Sigmoid colon (tissue), 3 donors: ENCODE data around the gene ITGA5.

Experiments
- POLR2A ChIP-seq, 2 donors: fragments of 450-650 bp; IDR thresholded peaks; one replicate each; pipeline ENCODE4 v1.6.1; 2016; ENCODE audit warnings: antibody characterized with exemption in 2 of 2, mild to moderate bottlenecking in 2 of 2, moderate library complexity in 2 of 2
- TF ChIP-seq, protein P1 (sequence below), 4 experiments: fragments of 450-650 bp in 3 of 4; fragments of 200-600 bp in 1 of 4; IDR thresholded peaks; one replicate each; pipeline ENCODE4 v1.5.1; 2016 to 2019; ENCODE audit warnings: antibody characterized with exemption in 4 of 4, mild to moderate bottlenecking in 3 of 4, moderate library complexity in 2 of 4

- TF ChIP-seq, protein P1, sequence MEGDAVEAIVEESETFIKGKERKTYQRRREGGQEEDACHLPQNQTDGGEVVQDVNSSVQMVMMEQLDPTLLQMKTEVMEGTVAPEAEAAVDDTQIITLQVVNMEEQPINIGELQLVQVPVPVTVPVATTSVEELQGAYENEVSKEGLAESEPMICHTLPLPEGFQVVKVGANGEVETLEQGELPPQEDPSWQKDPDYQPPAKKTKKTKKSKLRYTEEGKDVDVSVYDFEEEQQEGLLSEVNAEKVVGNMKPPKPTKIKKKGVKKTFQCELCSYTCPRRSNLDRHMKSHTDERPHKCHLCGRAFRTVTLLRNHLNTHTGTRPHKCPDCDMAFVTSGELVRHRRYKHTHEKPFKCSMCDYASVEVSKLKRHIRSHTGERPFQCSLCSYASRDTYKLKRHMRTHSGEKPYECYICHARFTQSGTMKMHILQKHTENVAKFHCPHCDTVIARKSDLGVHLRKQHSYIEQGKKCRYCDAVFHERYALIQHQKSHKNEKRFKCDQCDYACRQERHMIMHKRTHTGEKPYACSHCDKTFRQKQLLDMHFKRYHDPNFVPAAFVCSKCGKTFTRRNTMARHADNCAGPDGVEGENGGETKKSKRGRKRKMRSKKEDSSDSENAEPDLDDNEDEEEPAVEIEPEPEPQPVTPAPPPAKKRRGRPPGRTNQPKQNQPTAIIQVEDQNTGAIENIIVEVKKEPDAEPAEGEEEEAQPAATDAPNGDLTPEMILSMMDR (IDR thresholded peaks at IDR 0.05): no peak
- no peak for TF ChIP-seq POLR2A (IDR thresholded peaks at IDR 0.05)
Observed at GRCh38 chr12:54425702-54426101, 6.6 kb upstream of the ITGA5 start.
